ENCODE results near the gene TNRC18.

The TNRC18 gene

DNA sequence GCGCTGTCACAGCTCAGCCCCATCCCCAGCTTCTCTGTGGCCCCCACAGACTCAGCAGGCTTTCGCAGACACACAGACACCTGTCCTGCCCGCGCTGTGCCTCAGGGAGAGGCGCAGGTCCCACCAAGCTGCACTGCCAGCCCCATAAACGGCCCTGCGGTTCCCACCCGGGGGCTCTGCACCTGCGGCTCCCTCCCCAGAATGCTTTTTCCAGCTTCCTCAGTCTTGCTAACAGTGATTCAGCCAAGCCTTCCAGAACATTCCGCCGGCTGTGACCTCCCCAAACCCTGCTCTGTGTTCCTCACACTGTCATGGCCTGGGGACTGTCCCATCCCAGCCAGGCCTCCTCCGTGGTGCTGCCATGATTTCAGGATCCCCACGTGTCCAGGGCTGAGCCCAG lies 27.8 kb upstream of the TNRC18 start:
- H3K9ac ChIP-seq (ENCODE audit: low read length in 2 of 2) = no peak overlapping the region
- no peaks in the 10 kb centered on the region for H3K27me3 ChIP-seq (ENCODE audit: control insufficient read depth in 1 of 2, insufficient read depth in 2 of 2, low read length in 2 of 2)
- no peaks in the 10 kb centered on the region for H3K36me3 ChIP-seq (ENCODE audit: control insufficient read depth in 2 of 2, insufficient read depth in 2 of 2, low read length in 2 of 2)
- H3K27ac ChIP-seq (ENCODE audit: low read length) = no peak overlapping the region
- peaks cover 18% of the 10 kb centered on the region for H3K4me1 ChIP-seq (ENCODE audit: control insufficient read depth, insufficient read depth, low read length)
- no peaks in the 10 kb centered on the region for H3K9me3 ChIP-seq (ENCODE audit: control insufficient read depth in 2 of 2, low read length in 2 of 2)
- H3K4me3 ChIP-seq (ENCODE audit: low read length in 2 of 2) = no peak overlapping the region

DNA sequence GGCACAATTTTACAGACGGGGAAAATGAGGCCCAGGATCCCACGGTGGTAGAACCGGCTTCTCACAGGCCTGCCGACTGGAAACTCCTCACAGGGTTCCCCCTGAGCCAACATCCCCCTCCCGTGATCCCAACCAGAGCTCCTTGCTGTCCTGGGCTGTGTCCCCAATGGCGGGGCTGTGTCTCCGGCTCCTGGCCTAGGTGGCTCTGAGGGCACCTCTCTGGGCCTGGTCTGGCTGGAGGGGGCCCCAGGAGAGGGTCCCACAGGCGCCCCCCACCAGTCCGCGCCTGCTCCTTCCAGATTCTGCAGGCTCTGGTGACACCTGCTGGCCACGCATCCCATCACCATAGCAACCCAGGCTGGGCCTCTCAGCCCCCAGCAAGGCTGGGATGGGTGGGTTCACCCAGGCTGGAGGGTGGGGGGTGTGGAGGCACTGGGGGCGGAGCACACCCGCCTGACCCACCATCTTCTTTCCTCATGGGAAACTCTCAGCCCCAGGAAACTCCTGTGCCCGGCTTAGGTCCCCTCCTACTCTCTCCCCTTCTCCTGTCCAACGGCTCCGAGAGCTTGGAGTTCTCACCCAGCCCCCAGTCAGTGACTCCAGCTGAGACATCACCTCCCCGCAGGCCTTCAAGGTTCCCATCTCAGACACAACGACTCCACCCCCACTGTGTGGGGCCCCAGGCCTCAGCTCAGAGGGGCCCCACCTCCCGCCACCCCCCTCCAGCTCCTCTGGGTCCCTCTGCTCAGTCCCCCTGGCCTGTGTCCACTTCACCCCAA lies 27.1 kb upstream of the TNRC18 start:
- H3K27ac ChIP-seq (ENCODE audit: low read length) = no peak overlapping the region
- peaks cover 19% of the 10 kb centered on the region for H3K4me1 ChIP-seq (ENCODE audit: control insufficient read depth, insufficient read depth, low read length)
- no peak overlapping the region for H3K9ac ChIP-seq (ENCODE audit: low read length in 2 of 2)
- H3K27me3 ChIP-seq (ENCODE audit: control insufficient read depth in 1 of 2, insufficient read depth in 2 of 2, low read length in 2 of 2) = no peaks in the 10 kb centered on the region
- no peaks in the 10 kb centered on the region for H3K36me3 ChIP-seq (ENCODE audit: control insufficient read depth in 2 of 2, insufficient read depth in 2 of 2, low read length in 2 of 2)
- H3K4me3 ChIP-seq (ENCODE audit: low read length in 2 of 2) = no peak overlapping the region
- no peaks in the 10 kb centered on the region for H3K9me3 ChIP-seq (ENCODE audit: control insufficient read depth in 2 of 2, low read length in 2 of 2)

DNA sequence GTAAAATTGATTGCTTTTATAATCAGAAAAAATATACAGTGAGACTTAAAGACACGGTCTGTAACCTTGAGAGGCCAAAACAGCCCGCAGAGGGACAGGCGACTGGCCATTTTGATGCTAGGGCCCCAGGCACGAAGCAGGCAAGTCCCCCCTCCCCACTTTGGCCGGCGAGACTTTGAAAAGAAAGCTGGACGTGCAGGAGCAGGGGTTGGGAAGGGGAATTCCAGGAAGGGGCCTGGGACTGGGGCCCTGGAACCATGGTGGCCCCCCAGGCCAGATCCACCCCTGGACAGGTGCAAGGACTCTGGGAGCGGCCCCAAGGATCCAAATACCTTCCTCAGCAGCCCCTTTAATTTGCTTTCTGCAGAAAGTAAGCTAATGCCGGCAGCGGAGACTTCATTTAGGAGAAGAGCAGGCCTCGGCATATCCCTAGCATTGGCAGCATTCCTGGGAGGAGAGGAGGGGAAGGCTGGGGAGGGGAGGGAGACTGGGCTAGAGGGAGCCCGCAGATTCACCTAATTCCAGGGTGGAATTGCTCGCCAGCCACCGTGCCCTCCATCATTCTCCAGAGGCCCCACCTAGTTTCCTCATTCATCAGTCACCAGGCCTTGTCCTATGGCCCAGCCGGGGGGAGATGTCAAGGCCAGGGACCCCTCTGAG lies 24.9 kb upstream of the TNRC18 start:
- no peaks in the 10 kb centered on the region for H3K27me3 ChIP-seq (ENCODE audit: control insufficient read depth in 1 of 2, insufficient read depth in 2 of 2, low read length in 2 of 2)
- no peak overlapping the region for H3K4me3 ChIP-seq (ENCODE audit: low read length in 2 of 2)
- H3K27ac ChIP-seq (ENCODE audit: low read length) = no peak overlapping the region
- peak overlapping the region in 1 of 2 donors; percentile 33 for H3K9ac ChIP-seq (ENCODE audit: low read length in 2 of 2)
- H3K4me1 ChIP-seq (ENCODE audit: control insufficient read depth, insufficient read depth, low read length) = peaks cover 17% of the 10 kb centered on the region
- no peaks in the 10 kb centered on the region for H3K9me3 ChIP-seq (ENCODE audit: control insufficient read depth in 2 of 2, low read length in 2 of 2)
- no peaks in the 10 kb centered on the region for H3K36me3 ChIP-seq (ENCODE audit: control insufficient read depth in 2 of 2, insufficient read depth in 2 of 2, low read length in 2 of 2)

DNA sequence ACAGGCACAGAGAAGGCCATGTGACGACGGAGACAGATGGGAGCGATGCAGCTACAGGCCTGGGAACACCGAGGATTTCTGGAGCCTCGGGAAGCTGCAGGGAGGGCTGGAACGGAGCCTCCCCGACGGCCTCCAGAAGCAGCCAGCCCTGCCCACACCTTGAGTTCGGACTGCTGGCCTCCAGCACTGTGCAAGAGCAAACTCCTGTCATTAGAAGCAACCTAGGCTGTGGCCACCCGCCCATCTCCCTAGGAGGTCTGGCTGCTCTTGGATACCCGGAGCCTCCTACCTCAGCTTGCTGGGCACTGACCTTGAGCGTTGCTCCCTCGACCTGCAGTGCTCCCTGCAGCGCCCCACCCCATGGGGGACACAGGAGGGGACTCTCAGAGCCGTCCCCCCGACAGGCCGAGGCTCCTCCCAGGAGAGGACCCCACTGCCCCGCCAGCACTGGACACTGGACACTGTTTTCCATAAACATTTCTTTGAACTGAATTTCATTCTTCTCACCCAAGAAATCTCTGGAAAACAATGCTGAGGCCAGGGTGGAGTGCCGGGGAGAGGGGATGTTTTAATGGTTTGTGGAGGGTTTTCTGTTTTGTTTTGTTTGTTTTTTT lies 22.5 kb upstream of the TNRC18 start:
- Histone ChIP-seq H3K4me1 (ENCODE audit: control insufficient read depth, insufficient read depth, low read length) (peaks cover 16% of the 10 kb centered on the region), H3K9ac (ENCODE audit: low read length in 2 of 2) (no peak overlapping the region), H3K27me3 (ENCODE audit: control insufficient read depth in 1 of 2, insufficient read depth in 2 of 2, low read length in 2 of 2) (no peaks in the 10 kb centered on the region), H3K9me3 (ENCODE audit: control insufficient read depth in 2 of 2, low read length in 2 of 2) (no peaks in the 10 kb centered on the region), H3K36me3 (ENCODE audit: control insufficient read depth in 2 of 2, insufficient read depth in 2 of 2, low read length in 2 of 2) (no peaks in the 10 kb centered on the region), H3K27ac (ENCODE audit: low read length) (no peak overlapping the region), H3K4me3 (ENCODE audit: low read length in 2 of 2) (peak overlapping the region in 1 of 2 donors; percentile 22)

DNA sequence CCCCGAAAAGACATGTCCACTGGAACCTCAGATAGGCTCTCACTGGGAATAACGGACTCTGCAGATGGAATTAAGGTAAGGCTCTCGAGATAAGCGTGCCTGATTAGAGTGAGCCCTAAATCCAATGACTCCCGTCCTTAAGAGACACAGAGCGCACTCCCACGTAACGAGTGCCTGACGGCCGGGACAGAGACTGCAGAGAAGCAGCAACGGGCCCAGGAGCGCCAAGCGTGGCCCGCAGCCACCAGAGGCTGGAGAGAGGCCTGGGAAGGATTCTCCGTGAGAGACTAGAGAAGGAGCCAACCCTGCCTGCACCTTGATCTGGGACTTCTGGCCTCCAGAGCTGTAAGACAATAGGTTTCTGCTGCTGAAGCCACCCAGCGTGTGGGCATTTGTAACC lies 20.0 kb upstream of the TNRC18 start:
- H3K4me3 ChIP-seq (ENCODE audit: low read length in 2 of 2) = no peak overlapping the region
- H3K27ac ChIP-seq (ENCODE audit: low read length) = no peak overlapping the region
- H3K9me3 ChIP-seq (ENCODE audit: control insufficient read depth in 2 of 2, low read length in 2 of 2) = no peaks in the 10 kb centered on the region
- peaks cover 13% of the 10 kb centered on the region for H3K4me1 ChIP-seq (ENCODE audit: control insufficient read depth, insufficient read depth, low read length)
- no peaks in the 10 kb centered on the region for H3K36me3 ChIP-seq (ENCODE audit: control insufficient read depth in 2 of 2, insufficient read depth in 2 of 2, low read length in 2 of 2)
- no peak overlapping the region for H3K9ac ChIP-seq (ENCODE audit: low read length in 2 of 2)
- no peaks in the 10 kb centered on the region for H3K27me3 ChIP-seq (ENCODE audit: control insufficient read depth in 1 of 2, insufficient read depth in 2 of 2, low read length in 2 of 2)

DNA sequence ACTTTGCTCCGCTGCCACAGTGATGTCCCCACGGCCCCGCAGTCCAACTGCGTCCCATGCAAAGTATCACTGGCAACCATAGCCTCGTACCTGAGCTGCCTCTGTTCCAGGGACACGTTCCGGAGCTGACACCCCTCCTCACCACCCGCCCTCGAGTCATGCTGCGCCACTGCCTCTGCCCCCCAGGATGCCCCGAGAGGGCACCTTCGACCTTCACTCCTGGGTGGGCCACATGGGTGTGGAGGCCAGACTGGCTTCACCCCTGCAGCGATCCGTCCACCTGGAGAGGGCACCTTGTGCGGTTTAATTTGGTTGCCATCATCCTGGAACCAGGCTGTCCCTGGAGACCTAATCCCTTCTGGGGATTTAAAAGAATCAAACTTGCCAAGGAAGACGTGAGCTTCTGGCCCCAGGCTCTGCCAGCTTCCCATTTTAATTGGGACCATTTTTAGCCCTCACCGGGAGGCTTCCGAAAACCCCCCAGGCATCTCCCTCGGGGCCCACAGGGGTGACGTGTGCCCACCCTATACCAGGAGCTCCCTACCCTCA lies 19.2 kb upstream of the TNRC18 start:
- H3K9ac ChIP-seq (ENCODE audit: low read length in 2 of 2) = no peak overlapping the region
- peaks cover 14% of the 10 kb centered on the region for H3K4me1 ChIP-seq (ENCODE audit: control insufficient read depth, insufficient read depth, low read length)
- no peaks in the 10 kb centered on the region for H3K9me3 ChIP-seq (ENCODE audit: control insufficient read depth in 2 of 2, low read length in 2 of 2)
- H3K27ac ChIP-seq (ENCODE audit: low read length) = no peak overlapping the region
- no peak overlapping the region for H3K4me3 ChIP-seq (ENCODE audit: low read length in 2 of 2)
- H3K36me3 ChIP-seq (ENCODE audit: control insufficient read depth in 2 of 2, insufficient read depth in 2 of 2, low read length in 2 of 2) = no peaks in the 10 kb centered on the region
- no peaks in the 10 kb centered on the region for H3K27me3 ChIP-seq (ENCODE audit: control insufficient read depth in 1 of 2, insufficient read depth in 2 of 2, low read length in 2 of 2)

DNA sequence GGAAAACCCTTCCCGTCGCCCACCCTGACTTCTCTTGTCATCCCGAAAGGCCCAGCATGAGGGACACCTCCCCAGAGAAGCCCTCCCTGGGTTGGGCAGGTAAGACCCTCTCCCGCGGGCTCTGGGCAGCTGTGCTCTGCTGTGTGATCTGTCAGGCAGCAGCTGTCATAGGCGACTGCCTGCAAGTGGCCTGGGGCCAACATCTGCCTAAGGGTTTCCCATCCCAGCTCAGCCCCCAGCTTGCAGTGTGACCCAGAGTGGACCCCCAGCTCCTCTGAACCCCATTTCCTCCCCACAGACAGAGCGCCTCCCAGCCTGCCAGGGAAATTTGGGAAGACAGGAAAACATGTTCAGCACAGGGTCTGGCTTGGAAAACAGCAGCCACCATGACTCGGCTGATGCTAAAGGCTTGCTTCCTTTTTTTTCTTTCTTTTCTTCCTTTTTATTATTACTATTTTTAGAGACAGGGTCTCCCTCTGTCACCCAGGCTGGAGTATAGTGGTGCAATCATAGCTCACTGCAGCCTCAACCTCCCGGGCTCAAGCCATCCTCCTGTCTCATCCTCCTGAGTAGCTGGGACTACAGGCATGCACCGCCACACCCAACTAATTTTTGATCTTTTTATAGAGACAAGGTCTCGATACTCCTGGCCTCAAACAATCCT lies 18.3 kb upstream of the TNRC18 start:
- H3K27ac ChIP-seq (ENCODE audit: low read length) = no peak overlapping the region
- H3K4me3 ChIP-seq (ENCODE audit: low read length in 2 of 2) = no peak overlapping the region
- peaks cover 0 to 7% of the 10 kb centered on the region in 2 donors for H3K9me3 ChIP-seq (ENCODE audit: control insufficient read depth in 2 of 2, low read length in 2 of 2)
- peaks cover 0 to 3% of the 10 kb centered on the region in 2 donors for H3K36me3 ChIP-seq (ENCODE audit: control insufficient read depth in 2 of 2, insufficient read depth in 2 of 2, low read length in 2 of 2)
- H3K4me1 ChIP-seq (ENCODE audit: control insufficient read depth, insufficient read depth, low read length) = peaks cover 16% of the 10 kb centered on the region
- H3K27me3 ChIP-seq (ENCODE audit: control insufficient read depth in 1 of 2, insufficient read depth in 2 of 2, low read length in 2 of 2) = no peaks in the 10 kb centered on the region
- no peak overlapping the region for H3K9ac ChIP-seq (ENCODE audit: low read length in 2 of 2)

DNA sequence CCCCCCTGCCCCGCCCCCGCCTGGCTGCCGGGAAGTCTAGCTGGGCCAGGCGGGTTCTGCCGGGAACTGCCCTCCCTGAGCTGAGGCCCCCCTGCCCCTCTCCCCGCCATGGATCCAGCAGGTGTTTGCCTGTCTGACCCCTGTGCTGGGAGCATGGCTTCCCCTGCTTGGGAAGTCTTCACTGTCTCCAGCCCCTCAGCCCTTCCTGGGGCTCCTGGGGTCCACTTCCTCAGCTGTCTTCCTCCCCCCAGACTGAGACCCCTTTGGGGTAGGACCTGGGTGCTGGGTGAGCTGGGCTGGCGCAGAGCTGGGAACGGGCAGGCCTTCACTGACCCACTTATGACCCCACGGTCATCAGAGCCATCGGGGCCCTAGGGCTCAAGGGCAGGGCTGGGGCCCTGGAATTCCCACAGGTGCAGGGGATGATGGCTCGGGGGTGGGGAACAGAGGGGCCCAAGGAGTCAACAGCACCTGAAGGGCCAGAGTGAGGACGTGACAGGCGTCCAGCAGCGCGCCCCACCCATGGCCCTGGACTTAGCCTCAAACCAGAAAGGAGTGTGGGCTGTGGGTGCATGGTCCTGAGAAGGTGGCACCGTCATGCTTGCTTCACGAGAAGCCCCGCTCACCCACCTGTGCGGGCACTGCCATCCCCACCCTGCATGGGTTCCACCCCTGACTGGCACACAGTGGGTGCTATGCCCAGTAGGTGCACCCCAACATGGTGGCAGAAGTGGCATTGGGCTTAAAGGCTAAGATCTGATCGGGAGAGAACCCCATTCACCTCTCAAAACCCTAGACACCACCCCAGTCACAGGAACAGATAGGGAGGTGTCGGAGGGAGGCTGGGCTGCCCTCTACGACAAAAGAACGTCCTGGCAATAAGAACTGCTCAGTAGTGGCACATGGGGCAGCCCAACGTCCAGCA lies 16.2 kb upstream of the TNRC18 start:
- Histone ChIP-seq H3K9ac (ENCODE audit: low read length in 2 of 2) (no peak overlapping the region), H3K27ac (ENCODE audit: low read length) (no peak overlapping the region), H3K9me3 (ENCODE audit: control insufficient read depth in 2 of 2, low read length in 2 of 2) (peaks cover 0 to 7% of the 10 kb centered on the region in 2 donors)

GRCh38 chr7:5439209-5439571 lies 15.6 kb upstream of the TNRC18 start:
- H3K4me3 ChIP-seq (ENCODE audit: low read length in 2 of 2) = no peak overlapping the region
- H3K27ac ChIP-seq (ENCODE audit: low read length) = no peak overlapping the region
- H3K9me3 ChIP-seq (ENCODE audit: control insufficient read depth in 2 of 2, low read length in 2 of 2) = peaks cover 0 to 7% of the 10 kb centered on the region in 2 donors
- no peaks in the 10 kb centered on the region for H3K27me3 ChIP-seq (ENCODE audit: control insufficient read depth in 1 of 2, insufficient read depth in 2 of 2, low read length in 2 of 2)
- H3K36me3 ChIP-seq (ENCODE audit: control insufficient read depth in 2 of 2, insufficient read depth in 2 of 2, low read length in 2 of 2) = peaks cover 0 to 3% of the 10 kb centered on the region in 2 donors
- H3K4me1 ChIP-seq (ENCODE audit: control insufficient read depth, insufficient read depth, low read length) = peaks cover 12% of the 10 kb centered on the region
- H3K9ac ChIP-seq (ENCODE audit: low read length in 2 of 2) = no peak overlapping the region

More for the DNA sequence above, 16.2 kb upstream of the TNRC18 start:
- Histone ChIP-seq H3K27me3 (ENCODE audit: control insufficient read depth in 1 of 2, insufficient read depth in 2 of 2, low read length in 2 of 2) (no peaks in the 10 kb centered on the region), H3K4me1 (ENCODE audit: control insufficient read depth, insufficient read depth, low read length) (peaks cover 12% of the 10 kb centered on the region), H3K4me3 (ENCODE audit: low read length in 2 of 2) (no peak overlapping the region), H3K36me3 (ENCODE audit: control insufficient read depth in 2 of 2, insufficient read depth in 2 of 2, low read length in 2 of 2) (peaks cover 0 to 3% of the 10 kb centered on the region in 2 donors)

DNA sequence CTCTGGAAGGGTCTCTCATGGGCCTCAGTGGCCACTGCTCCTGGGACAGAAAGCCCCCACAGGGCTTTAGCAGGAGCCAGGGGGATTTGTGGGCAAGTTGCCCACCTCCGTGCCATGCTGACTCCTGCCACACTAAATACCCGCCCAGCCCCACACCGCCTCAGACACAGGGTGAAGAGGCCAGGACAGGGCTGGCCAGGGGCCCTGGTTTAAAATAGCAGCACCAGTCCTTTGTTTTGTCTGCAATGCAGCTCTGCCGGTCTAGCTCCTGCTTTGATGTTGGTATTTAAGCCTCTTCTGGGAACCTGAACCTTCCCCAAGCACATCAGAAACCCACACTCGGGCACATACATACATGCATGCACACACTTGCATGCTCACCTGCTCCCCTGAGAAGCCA lies 14.4 kb upstream of the TNRC18 start:
- peak overlapping the region; percentile 11 for H3K27ac ChIP-seq (ENCODE audit: low read length)
- H3K4me3 ChIP-seq (ENCODE audit: low read length in 2 of 2) = no peak overlapping the region
- peaks cover 12% of the 10 kb centered on the region for H3K4me1 ChIP-seq (ENCODE audit: control insufficient read depth, insufficient read depth, low read length)
- H3K9me3 ChIP-seq (ENCODE audit: control insufficient read depth in 2 of 2, low read length in 2 of 2) = peaks cover 0 to 12% of the 10 kb centered on the region in 2 donors
- H3K27me3 ChIP-seq (ENCODE audit: control insufficient read depth in 1 of 2, insufficient read depth in 2 of 2, low read length in 2 of 2) = no peaks in the 10 kb centered on the region
- H3K9ac ChIP-seq (ENCODE audit: low read length in 2 of 2) = no peak overlapping the region
- H3K36me3 ChIP-seq (ENCODE audit: control insufficient read depth in 2 of 2, insufficient read depth in 2 of 2, low read length in 2 of 2) = peaks cover 0 to 7% of the 10 kb centered on the region in 2 donors
